T-helper 1 cell treated with Interleukin-12 subunit alpha and Interleukin-12 subunit beta and Interleukin-4 antibody, amounts not matched to agents 30 μg/mL and 1 μg/mL, for 36 hours (primary cell): ENCODE measurements around the gene SREBF2.

Experiments
- H3K27ac Mint-ChIP-seq: one replicate; pipeline ENCODE4 v1.8.0; 2021; ENCODE audit warnings: mild to moderate bottlenecking, mixed read lengths
- H3K27me3 Mint-ChIP-seq: one replicate; pipeline ENCODE4 v1.8.0; 2021; ENCODE audit warnings: low read depth, mixed read lengths
- H3K36me3 Mint-ChIP-seq: one replicate; pipeline ENCODE4 v1.8.0; 2021; ENCODE audit warnings: low read depth, mixed read lengths
- H3K4me1 Mint-ChIP-seq: one replicate; pipeline ENCODE4 v1.8.0; 2021; ENCODE audit warnings: low read depth, mixed read lengths
- H3K4me3 Mint-ChIP-seq: one replicate; pipeline ENCODE4 v1.8.0; 2021; ENCODE audit warnings: mild to moderate bottlenecking, moderate library complexity, mixed read lengths
- H3K9me3 Mint-ChIP-seq: one replicate; pipeline ENCODE4 v1.8.0; 2021; ENCODE audit warnings: mixed read lengths

Gene SREBF2

GRCh38 chr22:41815716-41816115 is 17.2 kb upstream of the SREBF2 start:
- H3K27ac Mint-ChIP-seq, result no peak overlapping the region
- H3K36me3 Mint-ChIP-seq, result peaks cover 22% of the 10 kb centered on the region
- H3K27me3 Mint-ChIP-seq, result no peaks in the 10 kb centered on the region

GRCh38 chr22:41816241-41816640 is 16.7 kb upstream of the SREBF2 start:
- Mint-ChIP-seq H3K4me1 (peaks cover 3% of the 10 kb centered on the region), H3K36me3 (peaks cover 25% of the 10 kb centered on the region), H3K4me3 (no peak overlapping the region), H3K27ac (no peak overlapping the region), H3K27me3 (no peaks in the 10 kb centered on the region), H3K9me3 (no peaks in the 10 kb centered on the region)

More at GRCh38 chr22:41815716-41816115, 17.2 kb upstream of the SREBF2 start:
- Mint-ChIP-seq H3K4me1 (peaks cover 3% of the 10 kb centered on the region), H3K9me3 (no peaks in the 10 kb centered on the region), H3K4me3 (no peak overlapping the region)

GRCh38 chr22:41816871-41817270 is 16.0 kb upstream of the SREBF2 start:
- H3K27me3 Mint-ChIP-seq, result no peaks in the 10 kb centered on the region
- no peaks in the 10 kb centered on the region for H3K9me3 Mint-ChIP-seq
- H3K36me3 Mint-ChIP-seq, result peaks cover 23% of the 10 kb centered on the region
- peaks cover 5% of the 10 kb centered on the region for H3K4me1 Mint-ChIP-seq
- H3K27ac Mint-ChIP-seq, result no peak overlapping the region
- no peak overlapping the region for H3K4me3 Mint-ChIP-seq

- no peak overlapping the region for H3K4me3 Mint-ChIP-seq
- H3K9me3 Mint-ChIP-seq, result no peaks in the 10 kb centered on the region
- H3K4me1 Mint-ChIP-seq, result peaks cover 14% of the 10 kb centered on the region
- H3K27me3 Mint-ChIP-seq, result no peaks in the 10 kb centered on the region
- H3K36me3 Mint-ChIP-seq, result peaks cover 23% of the 10 kb centered on the region
- peak overlapping the region; percentile 37 for H3K27ac Mint-ChIP-seq
These were observed 14.9 kb upstream of the SREBF2 start for GRCh38 chr22:41818011-41818410.

GRCh38 chr22:41818596-41818995 is 14.3 kb upstream of the SREBF2 start:
- no peaks in the 10 kb centered on the region for H3K9me3 Mint-ChIP-seq
- H3K36me3 Mint-ChIP-seq, result peaks cover 20% of the 10 kb centered on the region
- no peaks in the 10 kb centered on the region for H3K27me3 Mint-ChIP-seq

GRCh38 chr22:41819257-41819656 is 13.6 kb upstream of the SREBF2 start:
- Mint-ChIP-seq H3K9me3 (no peaks in the 10 kb centered on the region), H3K36me3 (peaks cover 20% of the 10 kb centered on the region), H3K27ac (no peak overlapping the region), H3K4me1 (peaks cover 17% of the 10 kb centered on the region), H3K4me3 (no peak overlapping the region), H3K27me3 (no peaks in the 10 kb centered on the region)

More at GRCh38 chr22:41818596-41818995, 14.3 kb upstream of the SREBF2 start:
- no peak overlapping the region for H3K4me3 Mint-ChIP-seq
- H3K27ac Mint-ChIP-seq, result no peak overlapping the region
- peaks cover 14% of the 10 kb centered on the region for H3K4me1 Mint-ChIP-seq

- Mint-ChIP-seq H3K27ac (peak overlapping the region; percentile 52), H3K4me3 (no peak overlapping the region), H3K9me3 (no peaks in the 10 kb centered on the region), H3K4me1 (peaks cover 17% of the 10 kb centered on the region), H3K36me3 (peaks cover 25% of the 10 kb centered on the region), H3K27me3 (no peaks in the 10 kb centered on the region)
These were observed 12.5 kb upstream of the SREBF2 start for GRCh38 chr22:41820447-41820846.

GRCh38 chr22:41821471-41822316 is 11.2 kb upstream of the SREBF2 start:
- H3K9me3 Mint-ChIP-seq, result no peaks in the 10 kb centered on the region
- H3K36me3 Mint-ChIP-seq, result peaks cover 21% of the 10 kb centered on the region
- peak overlapping the region; percentile 7 for H3K27ac Mint-ChIP-seq
- H3K4me1 Mint-ChIP-seq, result peaks cover 14% of the 10 kb centered on the region
- H3K4me3 Mint-ChIP-seq, result no peak overlapping the region
- H3K27me3 Mint-ChIP-seq, result no peaks in the 10 kb centered on the region

GRCh38 chr22:41822317-41823057 is 10.4 kb upstream of the SREBF2 start:
- H3K4me1 Mint-ChIP-seq, result peaks cover 18% of the 10 kb centered on the region
- H3K27me3 Mint-ChIP-seq, result no peaks in the 10 kb centered on the region
- H3K9me3 Mint-ChIP-seq, result no peaks in the 10 kb centered on the region
- H3K36me3 Mint-ChIP-seq, result peaks cover 22% of the 10 kb centered on the region
- peak overlapping the region; percentile 53 for H3K27ac Mint-ChIP-seq
- H3K4me3 Mint-ChIP-seq, result no peak overlapping the region

- Mint-ChIP-seq H3K4me3 (no peak overlapping the region), H3K27me3 (no peaks in the 10 kb centered on the region), H3K9me3 (no peaks in the 10 kb centered on the region), H3K4me1 (peaks cover 25% of the 10 kb centered on the region), H3K36me3 (peaks cover 24% of the 10 kb centered on the region), H3K27ac (no peak overlapping the region)
These were observed 9.1 kb upstream of the SREBF2 start for GRCh38 chr22:41823797-41824196.

GRCh38 chr22:41825376-41825775 is 7.5 kb upstream of the SREBF2 start:
- Mint-ChIP-seq H3K36me3 (peaks cover 25% of the 10 kb centered on the region), H3K27me3 (no peaks in the 10 kb centered on the region), H3K4me1 (peaks cover 26% of the 10 kb centered on the region), H3K9me3 (no peaks in the 10 kb centered on the region), H3K27ac (peak overlapping the region; percentile 33), H3K4me3 (no peak overlapping the region)

GRCh38 chr22:41826021-41826420 is 6.9 kb upstream of the SREBF2 start:
- Mint-ChIP-seq H3K4me1 (peaks cover 29% of the 10 kb centered on the region), H3K9me3 (no peaks in the 10 kb centered on the region), H3K36me3 (peaks cover 19% of the 10 kb centered on the region), H3K4me3 (no peak overlapping the region), H3K27me3 (no peaks in the 10 kb centered on the region), H3K27ac (no peak overlapping the region)

- peaks cover 35% of the 10 kb centered on the region for H3K4me1 Mint-ChIP-seq
- H3K36me3 Mint-ChIP-seq, result peaks cover 24% of the 10 kb centered on the region
- H3K9me3 Mint-ChIP-seq, result no peaks in the 10 kb centered on the region
- H3K27ac Mint-ChIP-seq, result peak overlapping the region; percentile 11
- no peaks in the 10 kb centered on the region for H3K27me3 Mint-ChIP-seq
- H3K4me3 Mint-ChIP-seq, result no peak overlapping the region
These were observed 6.2 kb upstream of the SREBF2 start for GRCh38 chr22:41826430-41827383.

GRCh38 chr22:41827671-41828070 is 5.2 kb upstream of the SREBF2 start:
- no peak overlapping the region for H3K27ac Mint-ChIP-seq
- H3K4me3 Mint-ChIP-seq, result no peak overlapping the region
- H3K27me3 Mint-ChIP-seq, result no peaks in the 10 kb centered on the region
- H3K9me3 Mint-ChIP-seq, result no peaks in the 10 kb centered on the region
- peaks cover 24% of the 10 kb centered on the region for H3K36me3 Mint-ChIP-seq
- peaks cover 27% of the 10 kb centered on the region for H3K4me1 Mint-ChIP-seq
